Left ventricle myocardium inferior (tissue), 1 donor: ENCODE measurements around the gene ACSS1. TPM values are rescaled to one million over a fixed set of nuclear protein-coding genes. Genes with fewer than 3 reads are reported as not detected.

ENCODE experiments used
- DNase-seq: peaks from one replicate; pipeline ENCODE4 v3.0.0-alpha.2; 2020
- H3K27ac ChIP-seq: fragments of 200-600 bp; replicated peaks from 2 replicates; pipeline ENCODE4 v1.8.0; 2021
- H3K27me3 ChIP-seq: fragments of 200-600 bp; 2 replicates; pipeline ENCODE4 v1.8.0; 2021; ENCODE audit warnings: low read depth
- H3K36me3 ChIP-seq: fragments of 200-600 bp; 2 replicates; pipeline ENCODE4 v1.8.0; 2021
- H3K4me1 ChIP-seq: fragments of 200-600 bp; 2 replicates; pipeline ENCODE4 v1.8.0; 2021
- H3K4me3 ChIP-seq: fragments of 200-600 bp; 2 replicates; pipeline ENCODE4 v1.8.0; 2021; ENCODE audit warnings: mild to moderate bottlenecking, moderate library complexity
- H3K9me3 ChIP-seq: fragments of 200-600 bp; replicated peaks from 2 replicates; pipeline ENCODE4 v1.8.0; 2021
- CTCF ChIP-seq: fragments of 200-600 bp; IDR thresholded peaks from 2 replicates; pipeline ENCODE4 v1.8.0; 2021; ENCODE audit warnings: antibody characterized with exemption, mild to moderate bottlenecking, borderline replicate concordance
- intact Hi-C: fragments of 100-400 bp; cut with micrococcal nuclease; formaldehyde crosslinking; loops from one replicate; pipeline ENCODE4 v1.11.0; 2022
- total RNA-seq: library from RNA; stranded (reverse); fragmentation: NEBNext Ultra II Directional; extraction: Animal tissue kit (Norgen Biotek cat#: 25700); gene quantifications from one replicate; pipeline ENCODE4 v1.2.1, GENCODE V29; 2021
- donor health status: DM: no; HTN: yes; CAD: no; lungs with severe emphysema.

The ACSS1 gene
- total RNA-seq, 1 donor from 2014 or later, result 159 TPM

DNA sequence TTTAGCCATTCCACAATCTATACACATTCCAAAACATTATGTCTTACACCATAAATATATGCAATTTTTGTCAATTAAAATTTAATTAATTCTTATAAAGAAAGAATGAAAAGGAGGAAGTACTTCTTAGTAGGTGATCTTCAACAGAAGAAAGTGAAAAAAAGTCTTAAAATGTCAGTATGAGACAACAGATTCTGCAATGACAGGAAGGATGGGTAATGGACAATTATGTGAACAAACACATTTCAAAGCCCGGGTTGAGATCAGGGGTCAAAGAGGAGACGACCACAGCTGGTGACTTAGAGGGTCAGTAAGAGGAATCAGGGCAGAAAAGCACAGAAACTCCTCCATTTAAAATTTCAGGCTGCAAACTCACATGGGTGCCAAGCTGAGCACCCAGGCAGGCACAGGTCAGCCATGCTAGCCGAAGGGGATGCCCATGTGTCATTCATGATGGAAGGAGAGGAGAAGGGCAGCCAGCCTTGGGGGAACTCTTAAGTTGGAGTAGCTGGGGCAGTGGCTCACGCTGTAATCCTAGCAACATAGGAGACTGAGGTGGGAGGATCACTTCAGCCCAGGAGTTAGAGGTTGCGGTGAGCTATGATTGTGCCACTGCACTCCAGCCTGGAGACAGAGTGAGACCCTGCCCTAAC is 13.0 kb upstream of the ACSS1 start:
- Histone ChIP-seq H3K4me3 (no peak overlapping the region), H3K4me1 (peaks cover 5% of the 10 kb centered on the region), H3K27me3 (peaks cover 71% of the 10 kb centered on the region), H3K36me3 (no peaks in the 10 kb centered on the region), H3K9me3 (no peaks in the 10 kb centered on the region), H3K27ac (no peak overlapping the region)
- intact Hi-C loops, result loop anchor here (10.0 kb wide), 1 partner anchor 324 kb away; the partner anchor contains the start of gene ABHD12
- no peak for TF ChIP-seq CTCF
- DNase-seq, result no peak

- H3K27ac ChIP-seq, result no peak overlapping the region
- peaks cover 20% of the 10 kb centered on the region for H3K4me1 ChIP-seq
- DNase-seq, result no peak
- no peaks in the 10 kb centered on the region for H3K36me3 ChIP-seq
- TF ChIP-seq CTCF, result no peak
- no peak overlapping the region for H3K4me3 ChIP-seq
- H3K27me3 ChIP-seq, result peaks cover 50% of the 10 kb centered on the region
- intact Hi-C loops, result no loop called here
- no peaks in the 10 kb centered on the region for H3K9me3 ChIP-seq
Measured at GRCh38 chr20:25067102-25067987, 9.4 kb upstream of the ACSS1 start.

DNA sequence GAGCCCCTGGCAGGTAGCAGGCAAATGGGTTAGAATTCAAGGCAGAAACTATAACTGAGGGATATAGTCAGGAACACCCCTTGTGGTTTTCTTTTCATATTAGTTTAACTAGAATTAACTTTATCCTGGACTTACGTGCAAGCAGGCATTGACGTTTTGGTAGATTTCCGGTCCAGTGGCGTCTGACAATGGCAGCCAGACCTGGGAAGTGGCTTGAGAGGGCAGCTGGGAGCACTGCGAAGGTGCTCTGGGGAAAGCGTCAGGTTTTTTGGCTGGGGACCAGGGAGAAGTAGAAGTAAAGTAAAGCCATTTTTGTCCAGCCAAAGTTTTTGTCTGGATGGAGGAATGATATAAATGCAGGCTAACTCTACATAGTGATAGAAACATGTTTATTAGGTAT is 8.4 kb upstream of the ACSS1 start:
- Histone ChIP-seq H3K9me3 (no peaks in the 10 kb centered on the region), H3K36me3 (no peaks in the 10 kb centered on the region), H3K27me3 (peaks cover 40% of the 10 kb centered on the region), H3K27ac (no peak overlapping the region), H3K4me3 (no peak overlapping the region), H3K4me1 (peaks cover 20% of the 10 kb centered on the region)
- intact Hi-C loops, result no loop called here
- DNase-seq, result no peak
- no peak for TF ChIP-seq CTCF

DNA sequence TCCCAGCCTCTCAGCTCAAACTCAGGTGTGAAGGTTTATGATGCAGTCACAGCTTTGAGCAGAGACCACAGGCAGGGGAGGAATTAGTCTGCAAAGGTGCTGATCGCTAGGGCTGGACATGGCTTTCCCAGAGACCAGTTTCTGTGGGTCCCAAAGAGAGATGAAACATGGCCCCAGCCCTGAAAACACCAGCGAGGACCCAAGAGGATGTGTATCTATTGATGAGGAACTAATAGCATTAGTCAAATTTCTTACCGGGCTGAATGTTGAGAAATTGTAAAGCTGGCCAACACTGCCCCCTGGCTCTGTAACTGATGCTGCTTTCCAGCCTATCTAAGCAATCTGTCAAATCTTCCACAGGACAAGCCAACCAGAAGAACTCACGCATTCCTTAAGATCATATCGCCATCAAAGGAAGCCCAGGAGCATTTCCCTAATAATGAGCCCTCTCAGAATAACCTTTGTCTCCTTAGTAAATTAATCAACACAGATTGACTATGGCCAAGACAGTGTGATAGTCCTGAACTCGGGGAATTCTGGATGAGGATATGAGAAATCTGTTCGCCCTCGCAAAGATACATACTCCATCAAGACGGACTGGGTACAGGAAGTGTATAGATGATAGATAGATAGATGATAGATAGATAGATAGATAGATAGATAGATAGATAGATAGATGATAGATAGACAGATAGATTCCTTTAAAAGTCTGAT is 7.8 kb upstream of the ACSS1 start:
- H3K4me3 ChIP-seq, result no peak overlapping the region
- peak; percentile 89 for TF ChIP-seq CTCF
- H3K9me3 ChIP-seq, result no peaks in the 10 kb centered on the region
- H3K27ac ChIP-seq, result no peak overlapping the region
- peak; percentile 64 for DNase-seq
- peaks cover 34% of the 10 kb centered on the region for H3K27me3 ChIP-seq
- intact Hi-C loops, result loop anchor here (2.0 kb wide), 1 partner anchor 71 kb away; no protein-coding TSS in a partner anchor
- H3K36me3 ChIP-seq, result no peaks in the 10 kb centered on the region
- peaks cover 20% of the 10 kb centered on the region for H3K4me1 ChIP-seq

GRCh38 chr20:25065072-25065624 is 7.2 kb upstream of the ACSS1 start:
- Histone ChIP-seq H3K27me3 (peaks cover 28% of the 10 kb centered on the region), H3K9me3 (no peaks in the 10 kb centered on the region), H3K4me3 (no peak overlapping the region), H3K27ac (peak overlapping the region; percentile 14), H3K4me1 (peaks cover 20% of the 10 kb centered on the region), H3K36me3 (no peaks in the 10 kb centered on the region)
- intact Hi-C loops, result loop anchor here (2.0 kb wide), 1 partner anchor 70 kb away; no protein-coding TSS in a partner anchor
- no peak for TF ChIP-seq CTCF
- no peak for DNase-seq
